PC-3 (cell line): ENCODE measurements around the gene KCNN1.

ENCODE experiments used
- EZH2 ChIP-seq: fragments of 300-600 bp; sonication (generic); IDR thresholded peaks from one replicate; pipeline ENCODE4 v1.6.1; 2017; ENCODE audit warnings: antibody characterized with exemption, mild to moderate bottlenecking, low read length; ENCODE audit not compliant: unreplicated experiment
- EZH2phosphoT487 ChIP-seq: fragments of 300-600 bp; sonication (generic); IDR thresholded peaks from 2 replicates; pipeline ENCODE4 v1.6.1; 2018; ENCODE audit warnings: mild to moderate bottlenecking, antibody characterized with exemption, low read length, borderline replicate concordance
- TF ChIP-seq, protein P1 (sequence below): fragments of 300-600 bp; sonication (generic); conservative IDR thresholded peaks from 2 replicates; pipeline ENCODE4 v1.5.1; 2017; ENCODE audit warnings: antibody characterized with exemption, low read depth, mild to moderate bottlenecking, low read length

GRCh38 chr19:18027151-18027550 lies 60.2 kb downstream of the KCNN1 start:
- TF ChIP-seq, protein P1, sequence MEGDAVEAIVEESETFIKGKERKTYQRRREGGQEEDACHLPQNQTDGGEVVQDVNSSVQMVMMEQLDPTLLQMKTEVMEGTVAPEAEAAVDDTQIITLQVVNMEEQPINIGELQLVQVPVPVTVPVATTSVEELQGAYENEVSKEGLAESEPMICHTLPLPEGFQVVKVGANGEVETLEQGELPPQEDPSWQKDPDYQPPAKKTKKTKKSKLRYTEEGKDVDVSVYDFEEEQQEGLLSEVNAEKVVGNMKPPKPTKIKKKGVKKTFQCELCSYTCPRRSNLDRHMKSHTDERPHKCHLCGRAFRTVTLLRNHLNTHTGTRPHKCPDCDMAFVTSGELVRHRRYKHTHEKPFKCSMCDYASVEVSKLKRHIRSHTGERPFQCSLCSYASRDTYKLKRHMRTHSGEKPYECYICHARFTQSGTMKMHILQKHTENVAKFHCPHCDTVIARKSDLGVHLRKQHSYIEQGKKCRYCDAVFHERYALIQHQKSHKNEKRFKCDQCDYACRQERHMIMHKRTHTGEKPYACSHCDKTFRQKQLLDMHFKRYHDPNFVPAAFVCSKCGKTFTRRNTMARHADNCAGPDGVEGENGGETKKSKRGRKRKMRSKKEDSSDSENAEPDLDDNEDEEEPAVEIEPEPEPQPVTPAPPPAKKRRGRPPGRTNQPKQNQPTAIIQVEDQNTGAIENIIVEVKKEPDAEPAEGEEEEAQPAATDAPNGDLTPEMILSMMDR, result no peak
- no peak for TF ChIP-seq EZH2
- TF ChIP-seq EZH2phosphoT487, result no peak
